Testis (tissue), 2 donors: Measurements from ENCODE around the gene BAZ1B.

Experiments used
- POLR2A ChIP-seq: fragments of 450-650 bp; IDR thresholded peaks from one replicate; pipeline ENCODE4 v1.6.1; 2017; ENCODE audit warnings: antibody characterized with exemption, mild to moderate bottlenecking, moderate library complexity
- TF ChIP-seq, protein P1 (sequence below), 3 experiments: fragments of 450-650 bp in 2 of 3; fragments of 200-600 bp in 1 of 3; sonication (generic) in 1 of 3; IDR thresholded peaks; one replicate each; pipeline ENCODE4 v1.5.1; 2016 to 2019; ENCODE audit warnings: antibody characterized with exemption in 3 of 3, mild to moderate bottlenecking in 2 of 3, moderate library complexity in 1 of 3

DNA sequence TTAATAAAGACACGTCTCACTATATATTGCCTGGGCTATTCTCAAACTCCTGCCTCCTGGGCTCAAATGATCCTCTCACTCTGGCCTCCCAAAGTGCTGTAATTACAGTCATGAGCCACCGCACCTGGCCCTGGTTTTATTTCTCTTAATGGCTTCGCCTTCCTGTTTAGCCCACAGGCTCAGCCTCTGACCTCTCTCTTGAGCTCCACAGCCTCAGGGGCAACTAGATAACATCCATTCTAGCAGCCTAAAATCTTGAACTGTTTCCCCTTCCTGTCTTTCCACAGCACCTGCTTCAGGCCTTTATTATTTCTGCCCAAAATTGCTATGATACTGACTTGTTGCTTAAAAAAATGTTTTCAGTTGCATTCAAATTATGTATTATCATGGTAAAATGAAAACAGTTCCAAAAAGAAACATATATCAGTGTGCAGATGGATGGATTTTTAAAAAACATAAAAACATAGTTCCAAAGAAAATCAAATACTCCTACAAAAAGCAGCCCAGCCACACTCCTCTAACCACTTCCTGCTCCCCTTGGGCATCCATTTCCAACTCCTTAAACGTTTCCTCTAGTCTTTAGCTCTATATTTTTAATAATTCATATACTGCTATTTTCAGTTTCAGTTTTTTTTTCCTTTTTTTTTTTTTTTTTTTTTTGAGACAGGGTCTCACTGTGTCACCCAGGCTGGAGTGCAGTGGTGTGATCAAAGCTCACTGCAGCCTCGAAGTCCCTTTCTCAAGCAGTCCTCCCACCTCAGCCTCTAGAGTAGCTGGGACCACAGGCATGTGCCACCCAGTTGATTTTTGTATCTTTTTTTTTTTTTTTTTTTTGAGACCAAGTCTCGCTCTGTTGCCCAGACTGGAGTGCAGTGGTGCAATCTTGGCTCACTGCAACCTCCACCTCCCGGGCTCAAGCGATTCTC is 5.1 kb upstream of the BAZ1B start:
- TF ChIP-seq, protein P1, sequence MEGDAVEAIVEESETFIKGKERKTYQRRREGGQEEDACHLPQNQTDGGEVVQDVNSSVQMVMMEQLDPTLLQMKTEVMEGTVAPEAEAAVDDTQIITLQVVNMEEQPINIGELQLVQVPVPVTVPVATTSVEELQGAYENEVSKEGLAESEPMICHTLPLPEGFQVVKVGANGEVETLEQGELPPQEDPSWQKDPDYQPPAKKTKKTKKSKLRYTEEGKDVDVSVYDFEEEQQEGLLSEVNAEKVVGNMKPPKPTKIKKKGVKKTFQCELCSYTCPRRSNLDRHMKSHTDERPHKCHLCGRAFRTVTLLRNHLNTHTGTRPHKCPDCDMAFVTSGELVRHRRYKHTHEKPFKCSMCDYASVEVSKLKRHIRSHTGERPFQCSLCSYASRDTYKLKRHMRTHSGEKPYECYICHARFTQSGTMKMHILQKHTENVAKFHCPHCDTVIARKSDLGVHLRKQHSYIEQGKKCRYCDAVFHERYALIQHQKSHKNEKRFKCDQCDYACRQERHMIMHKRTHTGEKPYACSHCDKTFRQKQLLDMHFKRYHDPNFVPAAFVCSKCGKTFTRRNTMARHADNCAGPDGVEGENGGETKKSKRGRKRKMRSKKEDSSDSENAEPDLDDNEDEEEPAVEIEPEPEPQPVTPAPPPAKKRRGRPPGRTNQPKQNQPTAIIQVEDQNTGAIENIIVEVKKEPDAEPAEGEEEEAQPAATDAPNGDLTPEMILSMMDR (IDR thresholded peaks at IDR 0.05): no peak
- no peak for TF ChIP-seq POLR2A
